HG03175 (cell line): ENCODE measurements around the gene TPGS1.

ENCODE experiments used
- ATAC-seq: cut with Tn5 transposase; IDR thresholded peaks from one replicate; pipeline ENCODE4 v1.9.1; 2021; ENCODE audit warnings: mild to moderate bottlenecking, moderate library complexity; ENCODE audit not compliant: unreplicated experiment

The TPGS1 gene

DNA sequence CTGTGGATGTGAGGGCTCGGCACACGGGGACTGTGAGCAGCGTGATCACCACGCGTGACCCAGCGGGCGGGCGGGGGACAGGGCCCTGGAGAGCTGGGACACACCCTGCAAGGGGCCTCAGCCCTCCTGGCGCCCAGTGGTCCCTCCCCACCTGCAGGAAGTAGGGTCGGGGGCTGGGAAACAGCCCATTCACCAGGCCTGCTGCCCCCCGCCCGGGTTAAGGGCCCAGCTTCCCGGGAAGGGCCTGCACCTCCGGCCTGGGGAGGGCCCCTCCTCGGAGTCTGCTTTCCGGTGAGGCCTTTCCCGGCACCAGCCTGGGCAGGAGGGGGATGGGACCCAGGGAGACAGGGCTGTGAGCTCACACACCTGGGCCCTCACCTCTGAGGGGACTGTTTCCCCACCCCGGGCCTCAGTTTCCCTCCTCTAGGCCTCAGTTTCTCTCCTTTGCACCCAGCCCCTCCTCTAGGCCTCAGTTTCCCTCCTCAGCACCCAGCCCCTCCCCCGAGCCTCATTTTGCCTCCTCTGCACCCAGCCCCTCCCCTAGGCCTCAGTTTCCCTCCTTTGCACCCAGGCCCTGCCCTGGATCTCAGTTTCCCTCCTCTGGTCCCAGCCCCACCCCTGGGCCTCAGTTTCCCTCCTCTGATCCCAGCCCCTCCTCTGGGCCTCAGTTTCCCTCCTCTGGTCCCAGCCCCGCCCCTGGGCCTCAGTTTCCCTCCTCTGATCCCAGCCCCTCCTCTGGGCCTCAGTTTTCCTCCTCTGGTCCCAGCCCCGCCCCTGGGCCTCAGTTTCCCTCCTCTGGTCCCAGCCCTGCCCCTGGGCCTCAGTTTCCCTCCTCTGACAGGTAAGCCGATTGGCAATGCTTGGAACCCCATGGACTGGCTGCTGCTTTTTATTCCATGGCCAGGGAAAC, 12.9 kb upstream of the TPGS1 start:
- no peak for ATAC-seq

DNA sequence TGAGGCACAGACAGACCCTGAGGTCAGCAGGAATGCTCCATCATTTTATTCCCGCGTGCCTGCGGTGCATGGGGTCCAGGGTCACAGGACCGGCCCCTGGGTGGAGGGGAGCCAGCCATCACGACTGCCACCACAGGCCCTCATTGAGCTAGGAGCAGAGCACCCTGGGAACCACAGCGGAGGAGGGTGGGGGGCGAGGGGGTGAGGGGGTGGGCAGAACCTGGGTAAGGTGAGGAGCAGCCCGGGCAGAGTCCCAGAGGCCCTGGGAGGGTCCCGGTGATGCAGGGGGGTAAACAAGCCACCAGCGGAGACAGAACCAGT, 12.3 kb upstream of the TPGS1 start:
- ATAC-seq: no peak

DNA sequence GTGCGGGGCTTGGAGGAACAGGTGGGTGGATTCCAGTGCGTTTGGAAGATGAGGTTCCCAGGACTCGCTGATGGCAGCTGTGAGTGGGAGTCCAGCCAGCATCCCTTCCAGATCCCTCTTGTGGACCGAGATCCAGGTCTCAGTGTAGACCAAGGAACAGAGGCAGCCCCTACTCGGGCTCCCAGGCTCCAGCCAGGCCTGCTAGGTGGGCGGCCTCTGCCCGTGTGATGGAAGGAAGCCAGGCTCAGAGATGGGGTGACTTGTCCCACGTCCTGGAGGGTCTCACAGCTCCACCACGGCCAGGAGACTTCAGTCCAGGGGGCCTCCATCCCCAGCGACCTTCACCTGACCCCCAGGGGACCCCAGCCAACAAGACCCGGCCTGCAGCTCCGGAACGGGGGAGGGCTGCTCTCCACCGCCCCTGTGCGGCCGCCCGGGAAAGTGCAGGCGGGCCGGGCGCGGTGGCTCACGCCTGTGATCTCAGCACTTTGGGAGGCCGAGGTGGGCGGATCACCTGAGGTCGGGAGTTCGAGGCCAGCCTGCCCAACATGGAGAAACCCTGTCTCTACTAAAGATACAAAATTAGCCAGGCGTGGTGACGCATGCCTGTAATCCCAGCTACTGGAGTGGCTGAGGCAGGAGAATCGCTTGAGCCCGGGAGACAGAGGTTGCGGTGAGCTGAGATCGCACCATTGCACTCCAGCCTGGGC, 11.7 kb upstream of the TPGS1 start:
- no peak for ATAC-seq

- ATAC-seq: no peak
These were observed 11.1 kb upstream of the TPGS1 start, which contains the start of gene MADCAM1 for GRCh38 chr19:496112-496665. Gene MADCAM1 (plus strand): TSS chr19:496486. CDS start chr19:496500, 14 bp downstream.

DNA sequence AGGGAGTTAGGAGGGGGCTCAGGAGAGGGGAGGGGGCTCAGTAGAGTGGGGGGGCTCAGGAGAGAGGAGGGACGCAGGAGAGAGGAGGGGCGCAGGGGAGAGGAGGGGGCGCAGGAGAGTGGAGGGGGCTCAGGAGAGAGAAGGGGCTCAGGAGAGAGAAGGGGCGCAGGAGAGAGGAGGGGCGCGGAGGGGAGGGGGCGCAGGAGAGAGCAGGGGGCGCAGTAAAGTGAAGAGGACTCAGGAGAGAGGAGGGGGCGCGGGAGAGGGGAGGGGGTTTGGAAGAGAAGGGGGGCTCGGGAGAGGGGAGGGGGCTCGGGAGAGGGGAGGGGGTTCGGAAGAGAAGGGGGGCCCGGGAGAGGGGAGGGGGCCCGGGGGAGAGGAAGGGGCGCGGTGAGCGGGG, 10.3 kb upstream of the TPGS1 start:
- no peak for ATAC-seq

- ATAC-seq: no peak
These were observed 9.8 kb upstream of the TPGS1 start for GRCh38 chr19:497491-497868.

DNA sequence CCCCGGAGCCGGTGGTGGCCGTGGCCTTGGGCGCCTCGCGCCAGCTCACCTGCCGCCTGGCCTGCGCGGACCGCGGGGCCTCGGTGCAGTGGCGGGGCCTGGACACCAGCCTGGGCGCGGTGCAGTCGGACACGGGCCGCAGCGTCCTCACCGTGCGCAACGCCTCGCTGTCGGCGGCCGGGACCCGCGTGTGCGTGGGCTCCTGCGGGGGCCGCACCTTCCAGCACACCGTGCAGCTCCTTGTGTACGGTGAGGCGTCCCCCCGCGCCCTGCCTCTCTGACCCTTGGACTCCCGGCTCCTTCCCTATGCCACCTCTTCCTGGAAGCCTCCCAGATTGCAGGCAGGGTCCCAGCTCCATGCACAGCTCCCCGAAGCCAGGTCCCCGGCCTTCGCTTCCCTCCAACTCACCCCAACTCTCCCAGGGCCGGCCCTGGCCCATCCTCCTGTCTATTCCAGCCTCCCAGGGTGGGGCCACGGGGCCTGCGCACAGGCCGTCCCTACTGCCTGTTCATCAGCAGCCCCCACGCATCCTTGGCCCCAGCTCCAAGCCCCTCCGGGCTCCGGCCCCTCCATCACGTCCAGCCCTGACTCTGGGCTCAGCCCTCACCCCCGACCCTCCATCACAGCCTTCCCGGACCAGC, 9.3 kb upstream of the TPGS1 start:
- ATAC-seq: no peak

DNA sequence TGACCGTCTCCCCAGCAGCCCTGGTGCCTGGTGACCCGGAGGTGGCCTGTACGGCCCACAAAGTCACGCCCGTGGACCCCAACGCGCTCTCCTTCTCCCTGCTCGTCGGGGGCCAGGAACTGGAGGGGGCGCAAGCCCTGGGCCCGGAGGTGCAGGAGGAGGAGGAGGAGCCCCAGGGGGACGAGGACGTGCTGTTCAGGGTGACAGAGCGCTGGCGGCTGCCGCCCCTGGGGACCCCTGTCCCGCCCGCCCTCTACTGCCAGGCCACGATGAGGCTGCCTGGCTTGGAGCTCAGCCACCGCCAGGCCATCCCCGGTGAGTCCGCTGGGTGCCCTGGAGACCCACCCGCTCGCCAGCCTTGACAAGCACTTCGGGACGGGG, 8.8 kb upstream of the TPGS1 start:
- no peak for ATAC-seq

- ATAC-seq: no peak
These were observed 8.2 kb upstream of the TPGS1 start for GRCh38 chr19:498977-499623.

DNA sequence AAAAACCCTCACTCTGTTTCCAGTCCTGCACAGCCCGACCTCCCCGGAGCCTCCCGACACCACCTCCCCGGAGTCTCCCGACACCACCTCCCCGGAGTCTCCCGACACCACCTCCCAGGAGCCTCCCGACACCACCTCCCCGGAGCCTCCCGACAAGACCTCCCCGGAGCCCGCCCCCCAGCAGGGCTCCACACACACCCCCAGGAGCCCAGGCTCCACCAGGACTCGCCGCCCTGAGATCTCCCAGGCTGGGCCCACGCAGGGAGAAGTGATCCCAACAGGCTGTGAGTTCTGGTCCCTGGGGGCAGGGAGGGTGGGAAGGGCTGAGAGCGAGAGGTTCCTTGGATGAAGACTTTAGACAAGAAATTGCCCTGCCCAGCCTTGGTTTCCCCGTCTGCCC, 5.7 kb upstream of the TPGS1 start:
- no peak for ATAC-seq

DNA sequence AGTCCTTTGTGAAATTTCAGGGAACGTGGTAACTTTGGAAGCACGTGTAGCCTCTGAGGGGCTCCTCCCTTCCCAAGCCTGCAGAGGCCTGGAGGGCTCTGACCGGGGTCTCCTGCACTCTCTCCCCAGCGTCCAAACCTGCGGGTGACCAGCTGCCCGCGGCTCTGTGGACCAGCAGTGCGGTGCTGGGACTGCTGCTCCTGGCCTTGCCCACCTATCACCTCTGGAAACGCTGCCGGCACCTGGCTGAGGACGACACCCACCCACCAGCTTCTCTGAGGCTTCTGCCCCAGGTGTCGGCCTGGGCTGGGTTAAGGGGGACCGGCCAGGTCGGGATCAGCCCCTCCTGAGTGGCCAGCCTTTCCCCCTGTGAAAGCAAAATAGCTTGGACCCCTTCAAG, 2.7 kb upstream of the TPGS1 start:
- no peak for ATAC-seq

DNA sequence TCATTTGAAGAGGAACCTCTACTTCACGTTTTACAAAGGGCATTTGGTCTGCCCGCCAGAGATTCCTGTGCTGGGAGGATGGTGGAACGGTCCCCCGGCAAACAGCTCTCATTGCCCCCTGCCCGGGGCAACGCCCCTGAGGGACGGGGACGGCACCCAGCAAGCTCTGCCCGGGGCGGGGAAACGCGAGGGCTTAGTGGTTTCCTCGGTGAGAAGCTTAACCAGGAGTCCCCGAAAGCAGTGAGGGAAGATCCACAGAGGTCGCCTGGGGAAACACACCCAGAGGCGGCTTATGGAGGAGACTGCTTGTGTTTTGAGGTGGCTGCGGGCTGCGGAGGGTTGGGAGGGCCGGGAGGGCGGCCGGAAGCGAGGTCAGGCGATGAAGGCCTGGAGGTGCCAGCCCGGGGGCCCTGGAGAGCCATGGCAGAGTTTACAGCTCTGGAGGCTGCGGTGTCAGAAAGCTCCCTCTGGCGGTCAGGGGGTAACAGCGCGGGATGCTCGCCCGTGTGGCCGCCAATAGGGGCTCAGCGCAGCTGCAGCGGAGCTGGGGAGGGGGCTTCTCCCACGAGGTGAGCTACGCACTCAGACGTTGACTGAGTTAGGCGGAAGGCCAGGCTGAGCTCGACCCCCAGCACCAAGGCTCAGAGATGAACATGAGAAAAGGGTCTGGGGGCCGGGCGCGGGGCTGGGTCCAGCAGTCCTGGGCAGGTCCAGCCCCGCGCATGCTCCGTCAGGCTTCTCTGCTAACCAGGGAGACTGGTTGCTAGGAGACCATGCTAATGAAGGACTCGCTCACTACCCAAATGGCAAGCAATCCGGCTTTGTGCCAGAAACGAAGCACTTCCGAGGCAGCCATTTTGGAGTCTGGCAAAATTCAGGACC, 652 bp upstream of the TPGS1 start:
- ATAC-seq: peak; percentile 66

DNA sequence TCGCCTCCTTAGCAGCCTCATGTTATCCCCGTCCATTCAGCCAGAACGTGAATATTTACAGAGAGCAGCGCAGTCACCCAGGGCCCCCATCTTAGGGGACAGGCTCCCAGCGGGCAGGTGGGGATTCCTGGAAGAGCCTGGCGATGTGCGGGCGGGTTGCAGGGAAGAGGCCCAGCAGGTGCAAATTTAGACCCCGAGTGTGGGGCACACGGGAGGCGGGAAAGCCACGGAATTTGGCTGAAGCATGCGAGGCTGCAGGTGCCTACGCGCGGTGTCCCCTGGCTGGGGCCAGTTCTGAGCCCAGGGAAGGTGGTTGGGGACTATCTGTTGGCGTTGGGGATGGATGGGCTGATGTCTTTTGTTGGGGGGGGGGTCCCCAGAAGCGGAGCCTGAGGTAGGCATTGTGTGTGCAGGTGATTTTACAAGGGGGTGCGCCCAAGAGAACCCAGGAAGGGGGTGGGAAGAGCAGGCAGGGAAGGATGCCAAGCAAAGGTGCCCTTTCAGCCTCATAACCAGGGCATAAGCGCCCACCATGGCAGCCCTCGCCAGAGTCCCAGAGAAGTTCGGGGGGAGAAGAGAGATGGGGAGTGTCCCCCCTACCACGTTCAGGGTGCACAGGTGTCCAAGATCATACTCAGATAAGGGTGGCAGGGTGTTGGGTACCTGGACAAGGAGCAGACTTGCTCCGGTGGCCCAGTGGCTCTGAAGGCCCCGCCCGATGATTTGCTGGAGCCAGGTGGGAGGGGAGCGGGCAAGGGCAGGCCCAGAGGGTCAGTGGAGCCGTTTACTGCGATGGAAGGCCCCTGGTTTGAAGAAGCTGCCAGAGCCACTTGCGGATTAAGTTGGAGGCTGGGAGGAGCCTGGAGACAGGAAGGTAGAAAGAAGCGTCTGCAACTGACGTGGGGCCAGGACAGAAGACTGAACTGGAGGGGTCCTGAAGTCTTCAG, 1.2 kb downstream of the TPGS1 start:
- no peak for ATAC-seq

DNA sequence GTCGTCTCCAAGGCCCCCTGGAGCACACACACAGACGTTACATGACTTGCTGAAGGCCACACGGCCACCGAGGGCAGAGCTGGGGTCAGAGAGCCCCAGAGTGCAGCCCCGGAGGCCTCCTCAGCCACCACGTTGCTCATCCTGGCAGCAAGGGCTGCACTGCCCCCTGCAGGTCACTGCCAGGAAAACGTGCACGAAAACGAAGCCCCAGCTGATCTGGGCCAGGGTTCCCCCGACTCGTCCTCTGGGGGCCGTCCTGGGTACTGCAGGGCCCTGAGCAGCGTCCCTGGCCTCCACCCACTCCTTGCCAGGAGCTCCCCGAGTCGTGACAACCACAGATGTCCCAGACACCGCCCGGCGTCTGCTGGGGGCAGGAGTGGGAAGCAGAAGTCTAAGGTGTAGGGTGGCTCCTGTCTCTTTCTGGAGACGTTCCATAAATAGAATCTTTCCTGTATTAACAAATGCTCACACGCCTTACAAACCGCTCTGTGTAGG, 3.4 kb downstream of the TPGS1 start:
- ATAC-seq: peak; percentile 34

GRCh38 chr19:511101-511851, 4.0 kb downstream of the TPGS1 start:
- no peak for ATAC-seq

DNA sequence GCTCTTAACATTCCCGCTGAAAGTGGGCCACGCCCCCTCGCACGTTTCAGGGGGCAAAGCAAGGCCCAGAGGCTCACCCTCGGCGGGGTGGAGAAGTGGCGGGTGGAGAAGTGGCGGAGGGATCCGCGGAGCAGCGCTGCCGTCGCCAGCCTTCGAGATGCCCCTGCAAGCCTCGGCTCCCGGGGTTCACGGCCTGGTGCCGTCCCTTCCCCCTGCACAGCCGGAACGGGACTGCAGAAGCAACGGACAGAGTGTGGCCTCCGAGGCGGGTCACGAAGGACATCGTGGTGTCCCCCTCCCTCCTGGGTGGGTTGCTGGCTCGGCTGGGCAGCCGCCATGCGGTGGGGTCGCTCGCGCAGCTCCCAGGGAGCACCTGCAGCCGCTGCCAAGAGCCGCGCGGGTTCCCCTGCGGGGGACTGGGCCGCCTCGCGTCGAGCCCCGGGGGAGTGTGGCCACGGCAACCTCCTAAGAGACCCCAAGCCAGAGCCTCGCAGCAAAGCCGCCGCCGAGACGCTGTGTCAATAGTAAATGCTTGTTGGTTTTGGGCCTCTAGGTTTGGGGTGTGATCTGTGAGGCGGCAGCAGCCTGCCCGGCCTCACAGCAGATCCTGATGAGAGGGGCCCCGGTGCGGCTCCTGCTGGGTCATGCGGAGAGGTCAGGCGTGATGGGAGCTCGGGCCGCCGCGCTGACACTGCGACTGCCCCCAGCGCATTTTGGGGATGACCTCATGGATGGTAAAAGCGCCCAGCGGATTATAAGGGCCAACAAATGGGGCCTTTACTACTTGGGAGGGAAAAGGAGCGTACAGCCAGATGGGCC, 5.5 kb downstream of the TPGS1 start:
- ATAC-seq: no peak
